DMS114 treated with DMSO at 0.1 percent for 48 hours (cell line): ENCODE results near the gene LMNA.
"Not testable (repeated sequence)": the region's sequence is repeated elsewhere in the genome, so short reads cannot be mapped to it uniquely, and the experiment has no call there.

Source experiments
- DNase-seq: peaks from one replicate; lab custom pipeline; 2025; ENCODE audit not compliant: unreplicated experiment; lab: John Stamatoyannopoulos, UW

LMNA gene

GRCh38 chr1:156121005-156121404, 6.5 kb downstream of the LMNA start:
- DNase-seq: not testable (repeated sequence)

GRCh38 chr1:156121457-156121856, 6.9 kb downstream of the LMNA start:
- DNase-seq: no peak

- no peak for DNase-seq
Observed at GRCh38 chr1:156122086-156122485, 7.6 kb downstream of the LMNA start.

- DNase-seq: no peak
Observed at GRCh38 chr1:156122519-156123355, 8.2 kb downstream of the LMNA start.

- DNase-seq: no peak
Observed at GRCh38 chr1:156123356-156124196, 9.1 kb downstream of the LMNA start.

GRCh38 chr1:156124557-156125483, 10.3 kb downstream of the LMNA start:
- no peak for DNase-seq

GRCh38 chr1:156125544-156125943, 11.0 kb downstream of the LMNA start:
- DNase-seq: not testable (repeated sequence)

- DNase-seq: no peak
Observed at GRCh38 chr1:156126043-156126629, 11.6 kb downstream of the LMNA start.

- DNase-seq: no peak
Observed at GRCh38 chr1:156126630-156127534, 12.4 kb downstream of the LMNA start.

GRCh38 chr1:156128308-156128653, 13.8 kb downstream of the LMNA start:
- no peak for DNase-seq

GRCh38 chr1:156128654-156129597, 14.4 kb downstream of the LMNA start:
- DNase-seq: no peak

GRCh38 chr1:156129687-156130577, 15.4 kb downstream of the LMNA start:
- peak; percentile 45 for DNase-seq

- no peak for DNase-seq
Observed at GRCh38 chr1:156130578-156130942, 16.0 kb downstream of the LMNA start.

- no peak for DNase-seq
Observed at GRCh38 chr1:156134716-156135435, 20.4 kb downstream of the LMNA start.

GRCh38 chr1:156135930-156136871, 21.7 kb downstream of the LMNA start:
- DNase-seq: no peak

GRCh38 chr1:156136970-156137483, 22.5 kb downstream of the LMNA start:
- no peak for DNase-seq
